ENCODE data around the gene SLC6A4.
"Not testable (repeated sequence)": the region's sequence is repeated elsewhere in the genome, so short reads cannot be mapped to it uniquely, and the experiment has no call there.

The SLC6A4 gene

GRCh38 chr17:30153463-30153862 lies 82.0 kb downstream of the SLC6A4 start:
- Histone ChIP-seq H3K4me3 (replicated peaks; ENCODE audit: insufficient read depth, low read length) (no peak overlapping the region), H3K27me3 (ENCODE audit: insufficient read depth, poor library complexity, severe bottlenecking) (no peaks in the 10 kb centered on the region), H3K27ac (replicated peaks) (no peak overlapping the region)
- DNase-seq (ENCODE audit: low read depth in 1 of 2, low spot score in 1 of 2) = no peak
- no peak for TF ChIP-seq SPI1 (IDR thresholded peaks at IDR 0.05; ENCODE audit: borderline replicate concordance, low read depth)
- TF ChIP-seq POLR2AphosphoS5 (IDR thresholded peaks at IDR 0.05; ENCODE audit: low read depth) = no peak

GRCh38 chr17:30151471-30151870 lies 84.0 kb downstream of the SLC6A4 start:
- Histone ChIP-seq H3K27ac (replicated peaks) (no peak overlapping the region), H3K27me3 (ENCODE audit: insufficient read depth, poor library complexity, severe bottlenecking) (no peaks in the 10 kb centered on the region), H3K4me3 (replicated peaks; ENCODE audit: insufficient read depth, low read length) (no peak overlapping the region)
- TF ChIP-seq GABPA (IDR thresholded peaks at IDR 0.05; ENCODE audit: low read depth) (no peak), REST (IDR thresholded peaks at IDR 0.05; ENCODE audit: insufficient replicate concordance, low read depth) (no peak), POLR2AphosphoS5 (IDR thresholded peaks at IDR 0.05; ENCODE audit: low read depth) (no peak), CTCF (IDR thresholded peaks at IDR 0.05; ENCODE audit: insufficient read depth, low read length) (no peak), SPI1 (IDR thresholded peaks at IDR 0.05; ENCODE audit: borderline replicate concordance, low read depth) (no peak)
- DNase-seq (ENCODE audit: low read depth in 1 of 2, low spot score in 1 of 2) = no peak

- no peak for DNase-seq (ENCODE audit: low read depth in 1 of 2, low spot score in 1 of 2)
- H3K4me3 ChIP-seq (replicated peaks; ENCODE audit: insufficient read depth, low read length) = no peak overlapping the region
- no peak overlapping the region for H3K27ac ChIP-seq (replicated peaks)
- TF ChIP-seq REST (IDR thresholded peaks at IDR 0.05; ENCODE audit: insufficient replicate concordance, low read depth) = no peak
- no peaks in the 10 kb centered on the region for H3K27me3 ChIP-seq (ENCODE audit: insufficient read depth, poor library complexity, severe bottlenecking)
Observed at GRCh38 chr17:30148376-30148775, 87.1 kb downstream of the SLC6A4 start.

GRCh38 chr17:30147860-30148259 lies 87.6 kb downstream of the SLC6A4 start:
- not testable (repeated sequence) for H3K27ac ChIP-seq (replicated peaks); H3K4me3 ChIP-seq (replicated peaks; ENCODE audit: insufficient read depth, low read length); H3K27me3 ChIP-seq (ENCODE audit: insufficient read depth, poor library complexity, severe bottlenecking); DNase-seq (ENCODE audit: low read depth in 1 of 2, low spot score in 1 of 2)
